Astrocyte (in vitro differentiated cells and primary cell): ENCODE data around the gene PFDN1. TPM values are rescaled to one million over a fixed set of nuclear protein-coding genes. Genes with fewer than 3 reads are reported as not detected.

Experiments
- DNase-seq: peaks from one replicate; pipeline ENCODE4 v3.0.0-alpha.2; 2010; ENCODE audit warnings: low read depth
- FAIRE-seq: peaks from 2 replicates; lab custom pipeline; 2011; peaks lifted over from hg19 to GRCh38; lab: Jason Lieb, UNC
- H2AFZ ChIP-seq: 2 replicates; pipeline ENCODE4 v1.6.0; 2012; ENCODE audit warnings: low read depth, low read length, inconsistent platforms
- H3K27ac ChIP-seq: 2 replicates; pipeline ENCODE4 v1.5.1; 2011; ENCODE audit warnings: low read depth, low read length, inconsistent platforms
- H3K27me3 ChIP-seq: 2 replicates; pipeline ENCODE4 v1.6.0; 2011; ENCODE audit warnings: low read length, inconsistent platforms; ENCODE audit not compliant: insufficient read depth
- H3K36me3 ChIP-seq: 2 replicates; pipeline ENCODE4 v1.5.1; 2011; ENCODE audit warnings: low read length, inconsistent platforms; ENCODE audit not compliant: insufficient read depth
- H3K4me1 ChIP-seq: 2 replicates; pipeline ENCODE4 v1.5.1; 2011; ENCODE audit warnings: low read length, inconsistent platforms; ENCODE audit not compliant: insufficient read depth
- H3K4me2 ChIP-seq: 2 replicates; pipeline ENCODE4 v1.6.0; 2012; ENCODE audit warnings: low read length, inconsistent platforms
- H3K4me3 ChIP-seq: 2 replicates; pipeline ENCODE4 v1.5.1; 2011; ENCODE audit warnings: low read depth, mild to moderate bottlenecking, low read length, inconsistent platforms; ENCODE audit not compliant: insufficient read depth
- H3K79me2 ChIP-seq: 2 replicates; pipeline ENCODE4 v1.6.0; 2012; ENCODE audit warnings: mild to moderate bottlenecking, low read length, inconsistent platforms; ENCODE audit not compliant: insufficient read depth
- H3K9ac ChIP-seq: 2 replicates; pipeline ENCODE4 v1.6.0; 2012; ENCODE audit warnings: mild to moderate bottlenecking, low read length, inconsistent platforms
- H3K9me3 ChIP-seq: 2 replicates; pipeline ENCODE4 v1.5.1; 2012; ENCODE audit warnings: low read depth, mild to moderate bottlenecking, low read length, inconsistent platforms; ENCODE audit not compliant: insufficient read depth
- H4K20me1 ChIP-seq: 2 replicates; pipeline ENCODE4 v1.6.0; 2012; ENCODE audit warnings: low read length, inconsistent platforms; ENCODE audit not compliant: insufficient read depth
- H3K27ac Mint-ChIP-seq: one replicate; pipeline ENCODE4 v1.8.0; 2021; ENCODE audit warnings: mild to moderate bottlenecking, mixed read lengths; ENCODE audit not compliant: unreplicated experiment
- H3K27me3 Mint-ChIP-seq: one replicate; pipeline ENCODE4 v1.8.0; 2021; ENCODE audit warnings: low read depth, mixed read lengths; ENCODE audit not compliant: unreplicated experiment
- H3K36me3 Mint-ChIP-seq: one replicate; pipeline ENCODE4 v1.8.0; 2021; ENCODE audit warnings: low read depth, mixed read lengths; ENCODE audit not compliant: unreplicated experiment
- H3K4me1 Mint-ChIP-seq: one replicate; pipeline ENCODE4 v1.8.0; 2021; ENCODE audit warnings: low read depth, mixed read lengths; ENCODE audit not compliant: unreplicated experiment
- H3K4me3 Mint-ChIP-seq: one replicate; pipeline ENCODE4 v1.8.0; 2021; ENCODE audit warnings: mild to moderate bottlenecking, moderate library complexity, mixed read lengths; ENCODE audit not compliant: unreplicated experiment
- H3K9me3 Mint-ChIP-seq: one replicate; pipeline ENCODE4 v1.8.0; 2021; ENCODE audit warnings: mild to moderate bottlenecking, mixed read lengths; ENCODE audit not compliant: unreplicated experiment
- EZH2 ChIP-seq: IDR thresholded peaks from 2 replicates; pipeline ENCODE4 v1.6.1; 2012; ENCODE audit warnings: mild to moderate bottlenecking, low read length, inconsistent platforms; ENCODE audit not compliant: insufficient read depth
- total RNA-seq: library from RNA; stranded (reverse); gene quantifications from 2 replicates; pipeline ENCODE4 v1.2.1, GENCODE V29; 2021
- TF ChIP-seq, protein P1 (sequence below): IDR thresholded peaks from 2 replicates; pipeline ENCODE4 v1.5.1; 2011; ENCODE audit warnings: low read depth, mild to moderate bottlenecking, inconsistent platforms, low read length, moderate library complexity; ENCODE audit not compliant: insufficient read depth

The PFDN1 gene
- total RNA-seq, 1 donor from 2014 or later: 202 TPM

DNA sequence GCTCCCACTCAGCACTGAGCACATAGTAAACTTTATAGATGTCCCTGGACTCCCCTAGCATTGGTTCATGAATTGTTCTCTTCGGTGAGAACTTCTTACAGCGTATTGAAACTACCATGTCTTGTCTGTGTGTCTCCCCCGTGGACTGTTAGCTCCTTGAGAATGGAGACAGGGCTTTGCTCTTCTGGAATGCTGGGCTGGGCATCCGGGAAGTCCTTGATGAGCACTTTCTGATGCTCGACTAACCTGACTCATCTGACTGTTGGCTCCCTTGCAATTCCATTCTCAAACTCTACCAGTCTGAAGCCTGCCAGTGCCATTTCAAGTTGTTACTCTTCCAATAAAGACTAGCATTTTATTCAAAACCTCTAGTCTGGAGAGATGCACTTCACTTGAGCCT lies 15.0 kb upstream of the PFDN1 start:
- H3K4me1 Mint-ChIP-seq: peaks cover 28% of the 10 kb centered on the region
- TF ChIP-seq, protein P1, sequence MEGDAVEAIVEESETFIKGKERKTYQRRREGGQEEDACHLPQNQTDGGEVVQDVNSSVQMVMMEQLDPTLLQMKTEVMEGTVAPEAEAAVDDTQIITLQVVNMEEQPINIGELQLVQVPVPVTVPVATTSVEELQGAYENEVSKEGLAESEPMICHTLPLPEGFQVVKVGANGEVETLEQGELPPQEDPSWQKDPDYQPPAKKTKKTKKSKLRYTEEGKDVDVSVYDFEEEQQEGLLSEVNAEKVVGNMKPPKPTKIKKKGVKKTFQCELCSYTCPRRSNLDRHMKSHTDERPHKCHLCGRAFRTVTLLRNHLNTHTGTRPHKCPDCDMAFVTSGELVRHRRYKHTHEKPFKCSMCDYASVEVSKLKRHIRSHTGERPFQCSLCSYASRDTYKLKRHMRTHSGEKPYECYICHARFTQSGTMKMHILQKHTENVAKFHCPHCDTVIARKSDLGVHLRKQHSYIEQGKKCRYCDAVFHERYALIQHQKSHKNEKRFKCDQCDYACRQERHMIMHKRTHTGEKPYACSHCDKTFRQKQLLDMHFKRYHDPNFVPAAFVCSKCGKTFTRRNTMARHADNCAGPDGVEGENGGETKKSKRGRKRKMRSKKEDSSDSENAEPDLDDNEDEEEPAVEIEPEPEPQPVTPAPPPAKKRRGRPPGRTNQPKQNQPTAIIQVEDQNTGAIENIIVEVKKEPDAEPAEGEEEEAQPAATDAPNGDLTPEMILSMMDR: no peak
- no peak for TF ChIP-seq EZH2
- H2AFZ ChIP-seq: peak overlapping the region; percentile 11
- H3K4me2 ChIP-seq: peak overlapping the region; percentile 42
- H3K9ac ChIP-seq: no peak overlapping the region
- H3K36me3 ChIP-seq: no peaks in the 10 kb centered on the region
- H3K4me3 ChIP-seq: no peak overlapping the region
- H3K27me3 Mint-ChIP-seq: no peaks in the 10 kb centered on the region
- peak overlapping the region; percentile 38 for H3K27ac Mint-ChIP-seq
- no peak for FAIRE-seq
- no peaks in the 10 kb centered on the region for H3K27me3 ChIP-seq
- no peaks in the 10 kb centered on the region for H3K9me3 Mint-ChIP-seq
- H3K4me1 ChIP-seq: peaks cover 35% of the 10 kb centered on the region
- H3K4me3 Mint-ChIP-seq: no peak overlapping the region
- DNase-seq: peak; percentile 78
- H3K36me3 Mint-ChIP-seq: peaks cover 2% of the 10 kb centered on the region
- peak overlapping the region; percentile 23 for H3K27ac ChIP-seq
- H3K9me3 ChIP-seq: no peaks in the 10 kb centered on the region
- H3K79me2 ChIP-seq: no peaks in the 10 kb centered on the region
- H4K20me1 ChIP-seq: no peaks in the 10 kb centered on the region

DNA sequence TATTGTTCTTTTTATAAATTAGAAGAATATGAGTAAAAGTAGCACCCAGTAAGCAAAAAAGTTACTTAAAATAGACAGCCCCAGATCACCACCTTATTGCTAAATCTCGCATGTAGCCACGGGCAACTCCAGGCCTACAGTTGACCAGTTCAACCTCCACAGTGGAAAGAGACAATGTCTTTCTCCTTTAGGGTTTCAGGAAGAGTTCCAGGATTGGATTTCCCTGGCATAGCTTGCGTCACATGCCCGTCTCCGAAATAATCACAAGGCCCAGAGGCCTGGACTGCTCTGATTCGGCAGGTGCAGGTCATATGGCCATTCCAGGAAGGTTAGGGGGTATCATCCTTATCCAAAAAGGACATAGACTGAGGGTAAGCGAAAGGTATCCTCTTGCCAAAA lies 9.9 kb upstream of the PFDN1 start:
- H4K20me1 ChIP-seq: no peaks in the 10 kb centered on the region
- peak overlapping the region; percentile 84 for H3K9ac ChIP-seq
- H3K4me3 ChIP-seq: no peak overlapping the region
- peak overlapping the region; percentile 98 for H3K27ac ChIP-seq
- H3K27me3 ChIP-seq: no peaks in the 10 kb centered on the region
- no peaks in the 10 kb centered on the region for H3K79me2 ChIP-seq
- peaks cover 50% of the 10 kb centered on the region for H3K4me1 ChIP-seq
- TF ChIP-seq, protein P1: no peak
- no peaks in the 10 kb centered on the region for H3K9me3 ChIP-seq
- FAIRE-seq: no peak
- H3K27ac Mint-ChIP-seq: peak overlapping the region; percentile 97
- H3K4me1 Mint-ChIP-seq: peaks cover 40% of the 10 kb centered on the region
- no peaks in the 10 kb centered on the region for H3K9me3 Mint-ChIP-seq
- no peak overlapping the region for H2AFZ ChIP-seq
- H3K4me3 Mint-ChIP-seq: no peak overlapping the region
- H3K36me3 ChIP-seq: no peaks in the 10 kb centered on the region
- H3K36me3 Mint-ChIP-seq: no peaks in the 10 kb centered on the region
- DNase-seq: no peak
- H3K4me2 ChIP-seq: peak overlapping the region; percentile 81
- no peaks in the 10 kb centered on the region for H3K27me3 Mint-ChIP-seq

DNA sequence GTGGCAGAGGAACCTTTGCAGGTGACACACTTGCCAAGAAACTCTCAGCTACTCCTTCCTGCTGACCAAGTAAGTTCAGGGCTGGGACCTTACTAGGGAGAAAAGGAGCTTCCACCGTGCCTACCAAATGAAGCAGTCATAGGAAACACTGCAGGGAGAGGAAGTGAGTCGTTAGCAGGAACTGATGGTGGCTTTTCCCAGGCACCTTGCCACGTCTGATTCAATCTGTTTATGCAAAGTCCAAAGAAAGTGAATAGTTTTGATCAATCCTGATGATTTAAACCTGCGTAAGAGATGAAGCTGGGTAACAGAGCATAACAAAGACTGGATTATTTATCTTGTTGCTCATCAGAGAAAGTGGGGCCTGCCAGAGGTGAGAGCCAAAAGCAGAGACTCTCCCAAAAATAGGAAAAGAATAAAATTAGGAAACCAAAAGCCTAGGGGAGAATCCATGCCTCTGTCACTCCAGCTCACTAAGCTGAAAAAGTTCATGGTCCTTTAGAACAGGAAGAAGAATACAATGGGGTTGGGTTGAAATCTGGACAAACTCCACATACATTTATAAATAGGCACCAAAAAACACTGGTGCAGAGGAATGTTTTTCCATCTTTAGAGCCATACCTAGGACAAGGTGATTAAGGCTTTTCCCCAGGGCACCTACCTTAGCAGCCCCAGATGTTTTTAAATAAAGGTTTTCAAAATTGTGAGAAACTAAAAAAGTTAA lies 9.3 kb upstream of the PFDN1 start:
- H3K9me3 ChIP-seq: no peaks in the 10 kb centered on the region
- H3K4me3 ChIP-seq: peak overlapping the region; percentile 31
- H2AFZ ChIP-seq: no peak overlapping the region
- Mint-ChIP-seq H3K4me3 (peak overlapping the region; percentile 41), H3K27ac (peak overlapping the region; percentile 97), H3K9me3 (no peaks in the 10 kb centered on the region), H3K36me3 (no peaks in the 10 kb centered on the region), H3K27me3 (no peaks in the 10 kb centered on the region), H3K4me1 (peaks cover 35% of the 10 kb centered on the region)
- FAIRE-seq: peak; percentile 89
- H3K36me3 ChIP-seq: no peaks in the 10 kb centered on the region
- peaks cover 46% of the 10 kb centered on the region for H3K4me1 ChIP-seq
- H4K20me1 ChIP-seq: no peaks in the 10 kb centered on the region
- H3K27ac ChIP-seq: peak overlapping the region; percentile 98
- peak; percentile 98 for DNase-seq
- TF ChIP-seq, protein P1: no peak
- H3K9ac ChIP-seq: peak overlapping the region; percentile 84
- H3K27me3 ChIP-seq: no peaks in the 10 kb centered on the region
- no peaks in the 10 kb centered on the region for H3K79me2 ChIP-seq
- peak overlapping the region; percentile 81 for H3K4me2 ChIP-seq
